Right atrium auricular region (tissue), 2 donors: ENCODE results near the gene RPTOR. TPM values are rescaled to one million over a fixed set of nuclear protein-coding genes. Genes with fewer than 3 reads are reported as not detected.

Source experiments
- DNase-seq: peaks from one replicate; pipeline ENCODE4 v3.0.0-alpha.2; 2019; ENCODE audit warnings: low spot score
- H3K27ac ChIP-seq, 2 donors: fragments of 200-600 bp; sonication (generic); 1 replicate in 1 of 2; 2 replicates in 1 of 2; pipeline ENCODE4 v1.5.1; 2016 to 2019
- H3K27me3 ChIP-seq, 2 donors: fragments of 200-600 bp; sonication (generic); one replicate each; pipeline versions ENCODE4 v1.5.1 to v1.6.0; 2017 to 2019
- H3K36me3 ChIP-seq: fragments of 200-600 bp; sonication (generic); one replicate; pipeline ENCODE4 v1.5.1; 2016
- H3K4me1 ChIP-seq, 2 donors: fragments of 200-600 bp; sonication (generic); one replicate each; pipeline versions ENCODE4 v1.5.1 to v1.6.0; 2017 to 2019
- H3K4me3 ChIP-seq, 2 donors: fragments of 200-600 bp; sonication (generic); 1 replicate in 1 of 2; 2 replicates in 1 of 2; pipeline ENCODE4 v1.5.1; 2017 to 2019; ENCODE audit warnings: mild to moderate bottlenecking in 1 of 2, moderate library complexity in 1 of 2
- H3K9me3 ChIP-seq, 2 donors: fragments of 200-600 bp; sonication (generic); one replicate each; pipeline ENCODE4 v1.5.1; 2019
- CTCF ChIP-seq, 2 donors: fragments of 200-600 bp; sonication (generic); IDR thresholded peaks; one replicate each; pipeline ENCODE4 v1.5.1; 2019; ENCODE audit warnings: antibody characterized with exemption in 2 of 2
- total RNA-seq, 2 donors: library from RNA; depleted of rRNA; stranded (reverse); fragments of >200 nt; gene quantifications; one replicate each; pipeline ENCODE4 v1.1.0, GENCODE V29; 2016

RPTOR gene
- total RNA-seq, 2 donors from 2014 or later: 19.9 to 22.6 TPM

GRCh38 chr17:80831491-80831890 lies 286.9 kb downstream of the RPTOR start:
- DNase-seq: no peak
- TF ChIP-seq CTCF (IDR thresholded peaks at IDR 0.05): no peak
- Histone ChIP-seq H3K27me3 (no peaks in the 10 kb centered on the region), H3K36me3 (no peaks in the 10 kb centered on the region), H3K9me3 (no peaks in the 10 kb centered on the region), H3K4me1 (peaks cover 0 to 31% of the 10 kb centered on the region in 2 donors), H3K4me3 (no peak overlapping the region), H3K27ac (no peak overlapping the region)

DNA sequence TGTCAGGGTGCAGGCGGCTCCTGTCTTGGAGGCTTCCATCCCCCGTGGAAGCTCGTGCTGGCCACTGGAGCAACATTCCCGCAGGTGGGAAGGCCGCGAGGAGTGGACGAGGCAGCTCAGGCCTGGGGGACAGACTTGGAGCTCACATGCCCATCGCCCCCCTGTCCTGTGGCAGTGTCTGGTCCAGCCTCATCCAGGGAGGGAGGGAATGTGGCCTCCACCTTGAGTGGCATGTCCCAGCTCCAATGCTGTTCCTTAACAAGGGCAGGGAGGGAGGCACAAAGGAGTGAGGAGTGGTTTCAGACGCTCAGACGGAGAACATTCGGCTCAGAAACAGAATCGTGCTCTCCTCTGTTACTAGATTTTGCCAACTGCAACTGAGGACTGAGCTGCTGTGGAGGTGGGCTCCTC lies 287.6 kb downstream of the RPTOR start:
- Histone ChIP-seq H3K27ac (peak overlapping the region; percentile 56 to 82), H3K36me3 (no peaks in the 10 kb centered on the region), H3K4me3 (peak overlapping the region in 1 of 2 donors; percentile 55), H3K9me3 (no peaks in the 10 kb centered on the region), H3K27me3 (no peaks in the 10 kb centered on the region), H3K4me1 (peaks cover 0 to 23% of the 10 kb centered on the region in 2 donors)
- no peak for TF ChIP-seq CTCF (IDR thresholded peaks at IDR 0.05)
- DNase-seq: no peak

DNA sequence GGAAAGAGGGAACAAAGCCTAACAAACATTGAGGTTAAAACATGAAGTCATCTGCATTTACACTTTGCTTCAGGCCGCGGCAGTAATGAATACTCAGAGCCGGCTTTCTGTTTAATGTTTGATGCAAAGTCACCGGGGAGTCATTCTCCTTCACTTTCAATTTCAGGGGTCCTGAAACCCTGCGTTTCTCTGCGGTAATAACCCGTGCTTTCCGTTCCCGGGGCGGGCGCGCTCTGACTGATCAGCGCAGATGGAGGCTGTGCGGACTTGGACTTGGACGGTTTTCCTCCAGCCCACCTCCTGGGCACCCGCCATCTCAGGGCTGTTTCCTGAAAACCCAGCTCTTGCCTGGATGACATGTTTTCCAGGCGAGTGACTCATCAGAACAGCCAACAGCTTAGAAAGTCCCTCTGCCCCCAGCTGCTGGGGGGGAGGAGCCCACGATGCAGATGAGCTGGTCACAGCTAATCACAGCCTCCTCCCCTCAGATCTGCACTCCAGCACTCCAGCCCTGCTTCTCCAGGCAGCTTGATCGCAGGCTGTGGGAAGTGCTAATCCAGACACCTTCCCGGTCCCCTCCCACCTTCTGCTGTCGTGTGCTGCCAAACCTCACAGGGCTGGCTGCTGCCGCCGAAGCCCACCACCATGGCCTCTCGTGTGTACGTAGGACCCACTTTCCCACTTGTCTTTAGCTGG lies 288.4 kb downstream of the RPTOR start:
- TF ChIP-seq CTCF (IDR thresholded peaks at IDR 0.05): no peak
- no peaks in the 10 kb centered on the region for H3K9me3 ChIP-seq
- H3K4me1 ChIP-seq: peaks cover 0 to 18% of the 10 kb centered on the region in 2 donors
- H3K27ac ChIP-seq: peak overlapping the region; percentile 56 to 82
- DNase-seq: peak; percentile 91
- H3K4me3 ChIP-seq: peak overlapping the region; percentile 27 to 55
- no peaks in the 10 kb centered on the region for H3K27me3 ChIP-seq
- peaks cover 4% of the 10 kb centered on the region for H3K36me3 ChIP-seq

GRCh38 chr17:80833952-80834892 lies 289.6 kb downstream of the RPTOR start:
- Histone ChIP-seq H3K4me3 (peak overlapping the region in 1 of 2 donors; percentile 55), H3K27ac (peak overlapping the region; percentile 56 to 82), H3K27me3 (no peaks in the 10 kb centered on the region), H3K9me3 (no peaks in the 10 kb centered on the region), H3K4me1 (peaks cover 0 to 18% of the 10 kb centered on the region in 2 donors), H3K36me3 (peaks cover 11% of the 10 kb centered on the region)
- no peak for DNase-seq
- no peak for TF ChIP-seq CTCF (IDR thresholded peaks at IDR 0.05)

- DNase-seq: no peak
- H3K27ac ChIP-seq: peak overlapping the region in 1 of 2 donors; percentile 56
- H3K4me3 ChIP-seq: no peak overlapping the region
- H3K36me3 ChIP-seq: peaks cover 11% of the 10 kb centered on the region
- no peak for TF ChIP-seq CTCF (IDR thresholded peaks at IDR 0.05)
- no peaks in the 10 kb centered on the region for H3K9me3 ChIP-seq
- H3K4me1 ChIP-seq: peaks cover 0 to 18% of the 10 kb centered on the region in 2 donors
- H3K27me3 ChIP-seq: no peaks in the 10 kb centered on the region
Observed at GRCh38 chr17:80834893-80835275, 290.2 kb downstream of the RPTOR start.
